ENCODE data around the gene TRIM17. TPM values are rescaled to one million over a fixed set of nuclear protein-coding genes. Genes with fewer than 3 reads are reported as not detected.

Gene TRIM17
- total and polyA plus RNA-seq, 2 experiments from 2014 or later: 0.86 to 1.1 TPM

GRCh38 chr1:228402641-228403025 is 14.0 kb downstream of the TRIM17 start (continued):
- TF ChIP-seq ZNF462 (CRISPR knock-in tag; IDR thresholded peaks at IDR 0.05) (no peak), JUNB (IDR thresholded peaks at IDR 0.05; ENCODE audit: unreplicated experiment) (no peak), POLR2AphosphoS5 (IDR thresholded peaks at IDR 0.05; ENCODE audit: low read depth) (no peak), ETS1 (IDR thresholded peaks at IDR 0.05) (no peak), NANOG (IDR thresholded peaks at IDR 0.05; ENCODE audit: borderline replicate concordance) (no peak), CREB1 (CRISPR knock-in tag; IDR thresholded peaks at IDR 0.05; ENCODE audit: low read depth) (no peak), ZNF331 (CRISPR knock-in tag; IDR thresholded peaks at IDR 0.05; ENCODE audit: low read depth) (no peak)

- Histone ChIP-seq H3K9me2 (ENCODE audit: insufficient read depth) (no peaks in the 10 kb centered on the region), H3K4me3 (no peak overlapping the region)
- TF ChIP-seq EZH2phosphoT487 (IDR thresholded peaks at IDR 0.05; ENCODE audit: unreplicated experiment): no peak
- TF ChIP-seq POLR2AphosphoS5 (IDR thresholded peaks at IDR 0.05; ENCODE audit: low read depth): no peak
- TF ChIP-seq EZH2 (IDR thresholded peaks at IDR 0.05; ENCODE audit: low read depth, unreplicated experiment): no peak
- TF ChIP-seq REST (IDR thresholded peaks at IDR 0.05; ENCODE audit: unreplicated experiment): no peak
- TF ChIP-seq ZNF331 (CRISPR knock-in tag; IDR thresholded peaks at IDR 0.05; ENCODE audit: low read depth): no peak
Observed at GRCh38 chr1:228401782-228402640, 14.7 kb downstream of the TRIM17 start.

More at GRCh38 chr1:228401782-228402640, 14.7 kb downstream of the TRIM17 start:
- Histone ChIP-seq H3K79me2 (replicated peaks; ENCODE audit: insufficient read depth) (peaks cover 38% of the 10 kb centered on the region), H4K20me1 (replicated peaks; ENCODE audit: insufficient read depth) (peaks cover 28% of the 10 kb centered on the region), H3F3A (replicated peaks; ENCODE audit: low read depth) (no peaks in the 10 kb centered on the region), H2AFZ (no peak overlapping the region), H3K27me3 (ENCODE audit: insufficient read depth) (no peaks in the 10 kb centered on the region), H3K4me1 (ENCODE audit: insufficient read depth) (peaks cover 9% of the 10 kb centered on the region), H3K27ac (ENCODE audit: low read depth) (no peak overlapping the region), H3K4me2 (no peak overlapping the region), H3K36me3 (ENCODE audit: insufficient read depth) (no peaks in the 10 kb centered on the region)
- ATAC-seq: no peak
- Mint-ChIP-seq H3K9me3 (no peaks in the 10 kb centered on the region), H3K4me1 (peaks cover 19% of the 10 kb centered on the region), H3K27me3 (ENCODE audit: insufficient read depth, low read depth, poor library complexity) (peaks cover 18% of the 10 kb centered on the region), H3K27ac (no peak overlapping the region), H3K4me3 (no peak overlapping the region), H3K36me3 (ENCODE audit: low read depth) (peaks cover 55% of the 10 kb centered on the region)
- DNase-seq (ENCODE audit: low spot score): no peak
